ENCODE measurements around the gene RBFOX2. TPM values are rescaled to one million over a fixed set of nuclear protein-coding genes. Genes with fewer than 3 reads are reported as not detected.

RBFOX2 gene
- total and polyA plus RNA-seq, 2 of the 8 experiments (the other 6 are each of a cell fraction or from before 2014, with no cell fraction given), result 121 to 122 TPM

DNA sequence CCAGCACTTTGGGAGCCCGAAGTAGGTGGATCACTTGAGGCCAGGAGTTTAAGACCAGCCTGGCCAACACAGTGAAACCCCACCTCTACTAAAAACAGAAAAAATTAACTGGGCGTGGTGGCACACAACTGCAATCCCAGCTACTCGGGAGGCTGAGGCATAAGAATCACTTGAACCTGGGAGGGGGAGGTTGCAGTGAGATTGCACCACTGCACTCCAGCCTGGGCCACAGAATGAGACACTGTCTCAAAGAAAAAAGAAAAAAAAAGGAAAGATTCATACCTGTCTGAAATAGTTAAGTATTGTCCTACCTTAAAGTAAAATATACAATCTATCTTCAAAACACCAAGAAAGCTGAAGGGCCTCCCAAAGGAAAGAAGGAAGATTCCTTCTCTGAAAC is 20.1 kb downstream of the RBFOX2 start:
- ChIA-PET POLR2A (ENCODE audit: partially characterized antibody) (no interaction called here), CTCF (ENCODE audit: partially characterized antibody) (interaction anchor here (1.0 kb wide), 1 partner anchor 9 kb away, joined by 3 read pairs; no protein-coding TSS in a partner anchor)
- Histone ChIP-seq H3K23ac (ENCODE audit: insufficient read length) (no peak overlapping the region), H3K9ac (replicated peaks in 1 of 4; ENCODE audit: extremely low read depth in 1 of 4, low read depth in 3 of 4, low read length in 3 of 4) (no peak overlapping the region), H4K5ac (ENCODE audit: insufficient read length, low read depth, low read length) (no peak overlapping the region), H2AFZ (ENCODE audit: low read length) (no peak overlapping the region), H2BK12ac (ENCODE audit: low read depth, low read length) (no peak overlapping the region; the same call in 1 of the 2 replicates), H3K4me2 (ENCODE audit: insufficient read depth in 1 of 2, low read depth in 2 of 2, low read length in 2 of 2) (no peak overlapping the region; a peak in 1 of 4 replicates), H3K27ac (ENCODE audit: low read depth, low read length) (no peak overlapping the region), H3K23me2 (ENCODE audit: low read depth, low read length) (no peaks in the 10 kb centered on the region; the same call in 1 of the 2 replicates), H3K79me1 (ENCODE audit: low read depth, low read length) (peaks cover 15% of the 10 kb centered on the region), H4K20me1 (replicated peaks in 1 of 2; ENCODE audit: control insufficient read depth in 1 of 2, insufficient read depth in 2 of 2, low read length in 2 of 2) (peaks cover 4 to 16% of the 10 kb centered on the region in 2 experiments), H2BK120ac (replicated peaks; ENCODE audit: low read depth, low read length) (no peak overlapping the region), H3K56ac (replicated peaks; ENCODE audit: insufficient read length, low read depth, low read length) (no peak overlapping the region), H3K4me3 (ENCODE audit: extremely low read depth in 1 of 4, insufficient read depth in 2 of 4, low read depth in 3 of 4, low read length in 4 of 4) (no peak overlapping the region), H3K27me3 (replicated peaks in 1 of 4; ENCODE audit: control insufficient read depth in 3 of 4, extremely low read depth in 1 of 4, insufficient read depth in 3 of 4, low read length in 3 of 4) (no peaks in the 10 kb centered on the region), H2AK5ac (ENCODE audit: low read depth, low read length) (no peak overlapping the region), H3K36me3 (ENCODE audit: control insufficient read depth in 2 of 4, insufficient read depth in 4 of 4, low read length in 3 of 4) (no peaks in the 10 kb centered on the region), H2BK15ac (ENCODE audit: low read length) (no peak overlapping the region), H3K79me2 (ENCODE audit: control insufficient read depth in 1 of 2, insufficient read depth in 2 of 2, low read length in 2 of 2) (peaks cover 3 to 94% of the 10 kb centered on the region in 2 experiments; a peak in 3 of 4 replicates), H3K4me1 (replicated peaks in 1 of 4; ENCODE audit: control insufficient read depth in 3 of 4, insufficient read depth in 4 of 4, low read length in 3 of 4) (peaks cover 3 to 17% (median 10%) of the 10 kb centered on the region in 4 experiments; a peak in 6 of 7 replicates), H3K9me3 (ENCODE audit: insufficient read depth in 2 of 2, low read depth in 1 of 2, low read length in 1 of 2) (no peaks in the 10 kb centered on the region), H4K8ac (ENCODE audit: extremely low read depth, insufficient read depth, low read length) (no peak overlapping the region), H2BK5ac (ENCODE audit: low read depth, low read length) (no peak overlapping the region), H3K14ac (ENCODE audit: insufficient read length) (no peak overlapping the region), H3K4ac (replicated peaks; ENCODE audit: insufficient read length, low read depth, low read length) (no peak overlapping the region), H3K18ac (ENCODE audit: extremely low read depth, low read length) (no peak overlapping the region), H2BK20ac (ENCODE audit: low read length) (no peak overlapping the region), H4K91ac (replicated peaks; ENCODE audit: insufficient read length, low read length) (no peak overlapping the region)
- FAIRE-seq, result no peak
- DNase-seq (ENCODE audit: low read depth in 1 of 2, low spot score in 2 of 2), result no peak
- WGBS, 2 experiments (ENCODE audit: extremely low coverage in 1 of 2, insufficient coverage in 1 of 2, insufficient read length in 1 of 2, insufficient replicate concordance in 2 of 2, low coverage in 1 of 2, low lambda C conversion rate in 2 of 2, missing lambda C conversion rate in 1 of 2), result 82% methylated on average over 3 of the region's 3 CpGs; no CpG with 5 or more reads in 1 of the 2 experiments
- TF ChIP-seq RBBP5 (IDR thresholded peaks at IDR 0.05; ENCODE audit: borderline replicate concordance, low read depth, low read length) (no peak), KDM1A (IDR thresholded peaks at IDR 0.05; ENCODE audit: borderline replicate concordance, low read length) (no peak), EP300 (IDR thresholded peaks at IDR 0.05; ENCODE audit: borderline replicate concordance in 1 of 2, low read depth in 2 of 2, low read length in 2 of 2) (no peak), CREB1 (IDR thresholded peaks at IDR 0.05) (no peak), GTF2F1 (IDR thresholded peaks at IDR 0.05; ENCODE audit: borderline replicate concordance, low read depth, low read length) (no peak), USF2 (IDR thresholded peaks at IDR 0.05; ENCODE audit: low read length) (no peak), HDAC2 (IDR thresholded peaks at IDR 0.05; ENCODE audit: borderline replicate concordance in 1 of 2, low read depth in 2 of 2, low read length in 2 of 2) (no peak), CHD2 (IDR thresholded peaks at IDR 0.05; ENCODE audit: low read length) (no peak), FOSL1 (IDR thresholded peaks at IDR 0.05; ENCODE audit: insufficient read depth, low read depth, low read length) (no peak), TBP (IDR thresholded peaks at IDR 0.05; ENCODE audit: low read depth, low read length) (no peak), TEAD4 (IDR thresholded peaks at IDR 0.05; ENCODE audit: low read depth, low read length) (no peak), JUND (IDR thresholded peaks at IDR 0.05; ENCODE audit: low read length) (no peak), SRF (IDR thresholded peaks at IDR 0.05; ENCODE audit: low read depth, low read length) (no peak)

Measured in H1 (cell line).